Right atrium auricular region (tissue), 2 donors: ENCODE data around the gene NOSTRIN. TPM values are rescaled to one million over a fixed set of nuclear protein-coding genes. Genes with fewer than 3 reads are reported as not detected.

Experiments
- DNase-seq: peaks from one replicate; pipeline ENCODE4 v3.0.0-alpha.2; 2019; ENCODE audit warnings: low spot score
- H3K27ac ChIP-seq, 2 donors: fragments of 200-600 bp; sonication (generic); 1 replicate in 1 of 2; 2 replicates in 1 of 2; pipeline ENCODE4 v1.5.1; 2016 to 2019
- H3K27me3 ChIP-seq, 2 donors: fragments of 200-600 bp; sonication (generic); one replicate each; pipeline versions ENCODE4 v1.5.1 to v1.6.0; 2017 to 2019
- H3K36me3 ChIP-seq: fragments of 200-600 bp; sonication (generic); one replicate; pipeline ENCODE4 v1.5.1; 2016
- H3K4me1 ChIP-seq, 2 donors: fragments of 200-600 bp; sonication (generic); one replicate each; pipeline versions ENCODE4 v1.5.1 to v1.6.0; 2017 to 2019
- H3K4me3 ChIP-seq, 2 donors: fragments of 200-600 bp; sonication (generic); 1 replicate in 1 of 2; 2 replicates in 1 of 2; pipeline ENCODE4 v1.5.1; 2017 to 2019; ENCODE audit warnings: mild to moderate bottlenecking in 1 of 2, moderate library complexity in 1 of 2
- H3K9me3 ChIP-seq, 2 donors: fragments of 200-600 bp; sonication (generic); one replicate each; pipeline ENCODE4 v1.5.1; 2019
- total RNA-seq, 2 donors: library from RNA; depleted of rRNA; stranded (reverse); fragments of >200 nt; gene quantifications; one replicate each; pipeline ENCODE4 v1.1.0, GENCODE V29; 2016
- TF ChIP-seq, protein P1 (sequence below), 2 donors: fragments of 200-600 bp; sonication (generic); IDR thresholded peaks; one replicate each; pipeline ENCODE4 v1.5.1; 2019; ENCODE audit warnings: antibody characterized with exemption in 2 of 2

The NOSTRIN gene
- total RNA-seq, 2 donors from 2014 or later, result 30.6 to 34.3 TPM

DNA sequence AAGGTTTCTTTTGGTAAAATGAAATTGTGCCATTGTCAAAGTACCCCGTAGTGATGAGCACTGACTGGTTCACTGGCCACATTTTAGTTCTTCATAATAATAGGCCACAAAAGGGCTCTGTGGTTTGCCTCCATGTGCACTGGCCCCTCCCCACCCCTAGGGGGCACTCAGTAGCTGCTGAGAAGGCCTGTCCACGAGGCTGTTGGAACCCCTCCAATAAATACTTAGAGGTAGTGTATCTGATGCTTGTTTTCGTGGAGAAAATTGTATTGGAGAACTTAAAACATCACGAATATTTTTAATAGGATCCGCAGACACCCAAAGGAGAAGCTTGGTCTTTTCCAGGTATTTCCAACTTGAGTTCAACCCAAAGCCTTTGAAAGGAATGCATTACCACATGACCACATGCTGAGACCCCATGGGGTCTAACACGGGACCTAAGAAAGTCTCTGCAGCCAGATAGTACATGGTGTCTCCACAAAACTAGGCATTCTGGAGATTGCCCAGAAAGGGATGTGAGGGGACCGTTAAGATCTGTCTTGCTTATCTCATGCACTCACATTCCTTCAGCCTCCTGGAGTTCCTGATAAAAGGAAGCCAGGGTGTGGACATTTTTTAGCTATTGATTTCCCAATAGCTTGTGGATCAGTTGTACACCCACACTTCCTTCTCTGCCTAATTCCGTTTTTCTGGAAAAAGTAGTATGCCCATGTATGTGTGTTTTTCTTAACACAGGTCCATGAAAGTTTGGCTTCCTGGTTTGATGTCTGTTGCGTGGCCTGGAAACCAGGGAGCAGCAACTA is 28.5 kb upstream of the NOSTRIN start:
- TF ChIP-seq, protein P1, sequence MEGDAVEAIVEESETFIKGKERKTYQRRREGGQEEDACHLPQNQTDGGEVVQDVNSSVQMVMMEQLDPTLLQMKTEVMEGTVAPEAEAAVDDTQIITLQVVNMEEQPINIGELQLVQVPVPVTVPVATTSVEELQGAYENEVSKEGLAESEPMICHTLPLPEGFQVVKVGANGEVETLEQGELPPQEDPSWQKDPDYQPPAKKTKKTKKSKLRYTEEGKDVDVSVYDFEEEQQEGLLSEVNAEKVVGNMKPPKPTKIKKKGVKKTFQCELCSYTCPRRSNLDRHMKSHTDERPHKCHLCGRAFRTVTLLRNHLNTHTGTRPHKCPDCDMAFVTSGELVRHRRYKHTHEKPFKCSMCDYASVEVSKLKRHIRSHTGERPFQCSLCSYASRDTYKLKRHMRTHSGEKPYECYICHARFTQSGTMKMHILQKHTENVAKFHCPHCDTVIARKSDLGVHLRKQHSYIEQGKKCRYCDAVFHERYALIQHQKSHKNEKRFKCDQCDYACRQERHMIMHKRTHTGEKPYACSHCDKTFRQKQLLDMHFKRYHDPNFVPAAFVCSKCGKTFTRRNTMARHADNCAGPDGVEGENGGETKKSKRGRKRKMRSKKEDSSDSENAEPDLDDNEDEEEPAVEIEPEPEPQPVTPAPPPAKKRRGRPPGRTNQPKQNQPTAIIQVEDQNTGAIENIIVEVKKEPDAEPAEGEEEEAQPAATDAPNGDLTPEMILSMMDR (IDR thresholded peaks at IDR 0.05), result peak; percentile 51 to 85
- H3K27ac ChIP-seq, result no peak overlapping the region
- H3K36me3 ChIP-seq, result peaks cover 8% of the 10 kb centered on the region
- no peaks in the 10 kb centered on the region for H3K9me3 ChIP-seq
- H3K4me1 ChIP-seq, result peaks cover 0 to 10% of the 10 kb centered on the region in 2 donors
- no peak overlapping the region for H3K4me3 ChIP-seq
- no peaks in the 10 kb centered on the region for H3K27me3 ChIP-seq
- DNase-seq, result peak; percentile 68

DNA sequence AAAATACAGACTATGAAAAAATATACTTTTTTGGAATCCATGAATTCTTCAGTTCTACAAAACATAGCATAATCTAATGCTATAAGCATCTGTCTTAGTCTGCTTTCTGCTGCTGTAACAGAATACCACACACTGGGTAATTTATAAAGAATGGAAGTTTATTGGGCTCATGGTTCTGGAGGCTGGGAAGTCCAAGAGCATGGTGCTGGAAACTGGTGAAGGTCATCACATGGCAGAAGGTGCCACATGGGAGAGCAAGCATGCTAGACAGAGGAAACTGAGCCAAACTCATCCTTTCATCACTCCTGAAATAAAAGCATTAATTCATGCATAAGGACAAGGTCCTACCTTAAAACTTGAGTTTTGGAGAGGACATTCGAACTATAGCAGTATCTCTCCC is 26.6 kb upstream of the NOSTRIN start:
- TF ChIP-seq, protein P1 (IDR thresholded peaks at IDR 0.05), result no peak
- no peaks in the 10 kb centered on the region for H3K27me3 ChIP-seq
- H3K27ac ChIP-seq, result no peak overlapping the region
- DNase-seq, result no peak
- H3K4me1 ChIP-seq, result peaks cover 0 to 10% of the 10 kb centered on the region in 2 donors
- H3K4me3 ChIP-seq, result no peak overlapping the region
- no peaks in the 10 kb centered on the region for H3K9me3 ChIP-seq
- no peaks in the 10 kb centered on the region for H3K36me3 ChIP-seq

GRCh38 chr2:168780669-168781071 is 21.8 kb upstream of the NOSTRIN start:
- Histone ChIP-seq H3K27me3 (no peaks in the 10 kb centered on the region), H3K36me3 (no peaks in the 10 kb centered on the region), H3K9me3 (no peaks in the 10 kb centered on the region), H3K27ac (no peak overlapping the region), H3K4me3 (no peak overlapping the region), H3K4me1 (no peaks in the 10 kb centered on the region)
- TF ChIP-seq, protein P1 (IDR thresholded peaks at IDR 0.05), result no peak
- DNase-seq, result no peak

- TF ChIP-seq, protein P1 (IDR thresholded peaks at IDR 0.05), result no peak
- Histone ChIP-seq H3K36me3 (no peaks in the 10 kb centered on the region), H3K27me3 (no peaks in the 10 kb centered on the region), H3K4me3 (no peak overlapping the region), H3K27ac (no peak overlapping the region), H3K9me3 (no peaks in the 10 kb centered on the region), H3K4me1 (no peaks in the 10 kb centered on the region)
- DNase-seq, result no peak
Measured at GRCh38 chr2:168781191-168781817, 21.1 kb upstream of the NOSTRIN start.

DNA sequence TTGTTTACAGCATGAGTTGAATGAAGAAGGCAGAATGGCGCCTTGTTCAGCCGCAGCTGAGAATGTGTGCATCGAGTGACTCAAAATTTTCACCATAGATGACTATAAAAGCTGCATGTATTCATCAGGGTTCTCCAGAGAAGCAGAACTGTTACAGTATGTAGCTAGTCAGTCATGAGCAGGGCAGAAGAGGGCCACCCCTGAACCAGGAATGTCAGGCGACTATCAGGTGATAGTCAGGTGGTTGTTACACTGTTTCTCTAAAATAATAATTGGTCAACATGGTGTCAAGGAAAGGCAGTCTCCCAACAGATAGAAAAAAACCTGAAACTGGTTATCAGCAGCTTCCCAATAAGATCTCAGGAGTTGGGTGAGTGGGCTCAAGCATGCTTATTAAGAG is 20.2 kb upstream of the NOSTRIN start:
- Histone ChIP-seq H3K4me3 (no peak overlapping the region), H3K36me3 (no peaks in the 10 kb centered on the region), H3K4me1 (no peaks in the 10 kb centered on the region), H3K27ac (no peak overlapping the region), H3K27me3 (no peaks in the 10 kb centered on the region), H3K9me3 (no peaks in the 10 kb centered on the region)
- TF ChIP-seq, protein P1 (IDR thresholded peaks at IDR 0.05), result no peak
- DNase-seq, result no peak
